ENCODE measurements around the gene NKD2. TPM values are rescaled to one million over a fixed set of nuclear protein-coding genes. Genes with fewer than 3 reads are reported as not detected.

The NKD2 gene
- total RNA-seq, 2 experiments from 2014 or later, result 0.38 TPM

DNA sequence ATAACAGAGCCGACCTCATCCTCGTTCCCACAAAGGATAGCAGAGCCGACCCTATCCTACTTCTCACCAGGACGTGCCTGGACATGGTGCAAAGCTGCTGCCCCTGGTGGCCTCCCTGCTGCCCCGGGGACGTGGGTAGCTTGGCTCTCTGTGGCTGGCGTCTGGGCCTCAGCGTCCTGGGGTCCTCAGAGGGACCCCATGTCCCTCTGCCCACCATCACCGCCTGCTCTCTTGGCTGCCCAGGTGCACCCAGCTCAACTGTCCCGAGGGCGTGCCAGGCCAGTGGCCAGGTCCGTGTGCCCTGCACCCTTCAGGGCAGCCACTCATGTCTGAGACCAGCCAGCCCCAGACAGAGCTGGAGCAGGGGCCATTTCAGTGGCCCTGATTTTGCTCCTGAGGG is 8.5 kb downstream of the NKD2 start:
- no peak overlapping the region for H3K4me3 ChIP-seq (ENCODE audit: low read depth, low read length, poor library complexity, severe bottlenecking)
- intact Hi-C loops (cut with micrococcal nuclease; ENCODE audit: unreplicated experiment), result no loop called here
- TF ChIP-seq, protein P1, sequence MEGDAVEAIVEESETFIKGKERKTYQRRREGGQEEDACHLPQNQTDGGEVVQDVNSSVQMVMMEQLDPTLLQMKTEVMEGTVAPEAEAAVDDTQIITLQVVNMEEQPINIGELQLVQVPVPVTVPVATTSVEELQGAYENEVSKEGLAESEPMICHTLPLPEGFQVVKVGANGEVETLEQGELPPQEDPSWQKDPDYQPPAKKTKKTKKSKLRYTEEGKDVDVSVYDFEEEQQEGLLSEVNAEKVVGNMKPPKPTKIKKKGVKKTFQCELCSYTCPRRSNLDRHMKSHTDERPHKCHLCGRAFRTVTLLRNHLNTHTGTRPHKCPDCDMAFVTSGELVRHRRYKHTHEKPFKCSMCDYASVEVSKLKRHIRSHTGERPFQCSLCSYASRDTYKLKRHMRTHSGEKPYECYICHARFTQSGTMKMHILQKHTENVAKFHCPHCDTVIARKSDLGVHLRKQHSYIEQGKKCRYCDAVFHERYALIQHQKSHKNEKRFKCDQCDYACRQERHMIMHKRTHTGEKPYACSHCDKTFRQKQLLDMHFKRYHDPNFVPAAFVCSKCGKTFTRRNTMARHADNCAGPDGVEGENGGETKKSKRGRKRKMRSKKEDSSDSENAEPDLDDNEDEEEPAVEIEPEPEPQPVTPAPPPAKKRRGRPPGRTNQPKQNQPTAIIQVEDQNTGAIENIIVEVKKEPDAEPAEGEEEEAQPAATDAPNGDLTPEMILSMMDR (conservative IDR thresholded peaks at IDR 0.05; ENCODE audit: low read length), result no peak
- TF ChIP-seq EZH2phosphoT487 (IDR thresholded peaks at IDR 0.05; ENCODE audit: borderline replicate concordance, low read depth, low read length), result no peak
- no peaks in the 10 kb centered on the region for H4K20me1 ChIP-seq (ENCODE audit: insufficient read depth, low read length)
- CTCF ChIA-PET (ENCODE audit: unreplicated experiment), result no interaction called here
- H2AFZ ChIP-seq (ENCODE audit: low read length), result no peak overlapping the region
- no peak for DNase-seq (ENCODE audit: low spot score)
- POLR2A ChIA-PET, result no interaction called here
- H3K4me2 ChIP-seq (ENCODE audit: low read length), result no peak overlapping the region
- no peak overlapping the region for H3K27ac ChIP-seq (ENCODE audit: low read depth, low read length, poor library complexity, severe bottlenecking)
- BruUV-seq (replicated peaks), result no TSS peak
- H3K9me2 ChIP-seq (ENCODE audit: insufficient read depth, low read length), result no peaks in the 10 kb centered on the region
- H3K79me2 ChIP-seq (ENCODE audit: insufficient read depth, low read depth, low read length), result no peaks in the 10 kb centered on the region
- H3K36me3 ChIP-seq (ENCODE audit: insufficient read depth, low read length), result no peaks in the 10 kb centered on the region
- no peaks in the 10 kb centered on the region for H3K9me3 ChIP-seq (ENCODE audit: low read length)
- H3K4me1 ChIP-seq (ENCODE audit: insufficient read depth, low read length, poor library complexity, severe bottlenecking), result no peaks in the 10 kb centered on the region

DNA sequence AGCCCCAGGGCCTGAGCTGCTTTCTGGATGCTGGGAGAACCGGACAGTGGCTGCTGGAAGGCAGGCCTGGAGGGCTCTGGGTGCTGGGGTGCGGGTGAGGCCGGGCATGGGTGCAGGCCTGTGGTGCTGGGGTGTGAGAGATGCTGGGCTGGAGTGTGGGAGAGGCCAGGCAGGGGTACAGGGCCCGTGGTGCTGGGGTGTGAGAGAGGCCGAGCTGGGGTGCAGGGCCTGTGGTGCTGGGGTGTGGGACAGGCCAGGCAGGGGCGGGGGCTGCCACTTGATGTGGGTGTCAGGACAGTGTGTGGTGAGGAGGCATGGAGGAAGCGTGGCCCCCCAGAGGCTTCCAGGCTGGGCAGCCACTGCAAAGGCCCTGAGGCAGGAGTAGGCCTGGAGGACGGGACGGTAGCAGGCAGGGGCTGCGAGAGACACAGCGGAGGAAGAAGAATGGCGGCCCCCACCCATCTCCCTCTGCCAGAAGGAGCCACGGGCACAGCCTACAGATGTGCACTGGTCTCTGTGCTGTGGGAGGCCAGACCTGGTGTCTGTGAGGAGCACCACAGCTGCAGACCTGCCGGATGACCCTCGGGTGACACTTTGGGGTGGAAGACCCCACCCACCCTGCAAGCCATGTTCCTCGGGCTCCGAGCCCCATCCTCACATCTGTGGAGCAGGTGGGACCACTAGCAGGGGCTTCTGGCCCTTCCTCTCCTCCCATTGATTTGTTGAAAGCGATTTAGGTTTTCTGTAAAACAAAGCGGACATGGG is 9.3 kb downstream of the NKD2 start:
- ChIA-PET CTCF (ENCODE audit: unreplicated experiment) (no interaction called here), POLR2A (no interaction called here)
- H3K9me3 ChIP-seq (ENCODE audit: low read length), result no peaks in the 10 kb centered on the region
- no peaks in the 10 kb centered on the region for H3K79me2 ChIP-seq (ENCODE audit: insufficient read depth, low read depth, low read length)
- H3K4me1 ChIP-seq (ENCODE audit: insufficient read depth, low read length, poor library complexity, severe bottlenecking), result no peaks in the 10 kb centered on the region
- no peaks in the 10 kb centered on the region for H4K20me1 ChIP-seq (ENCODE audit: insufficient read depth, low read length)
- no peak overlapping the region for H2AFZ ChIP-seq (ENCODE audit: low read length)
- H3K36me3 ChIP-seq (ENCODE audit: insufficient read depth, low read length), result no peaks in the 10 kb centered on the region
- DNase-seq (ENCODE audit: low spot score), result no peak
- H3K9me2 ChIP-seq (ENCODE audit: insufficient read depth, low read length), result no peaks in the 10 kb centered on the region
- no TSS peak for BruUV-seq (replicated peaks)
- no peak overlapping the region for H3K4me3 ChIP-seq (ENCODE audit: low read depth, low read length, poor library complexity, severe bottlenecking)
- TF ChIP-seq EZH2phosphoT487 (IDR thresholded peaks at IDR 0.05; ENCODE audit: borderline replicate concordance, low read depth, low read length), result no peak
- TF ChIP-seq, protein P1 (conservative IDR thresholded peaks at IDR 0.05; ENCODE audit: low read length), result no peak
- intact Hi-C loops (cut with micrococcal nuclease; ENCODE audit: unreplicated experiment), result no loop called here
- no peak overlapping the region for H3K27ac ChIP-seq (ENCODE audit: low read depth, low read length, poor library complexity, severe bottlenecking)
- no peak overlapping the region for H3K4me2 ChIP-seq (ENCODE audit: low read length)

DNA sequence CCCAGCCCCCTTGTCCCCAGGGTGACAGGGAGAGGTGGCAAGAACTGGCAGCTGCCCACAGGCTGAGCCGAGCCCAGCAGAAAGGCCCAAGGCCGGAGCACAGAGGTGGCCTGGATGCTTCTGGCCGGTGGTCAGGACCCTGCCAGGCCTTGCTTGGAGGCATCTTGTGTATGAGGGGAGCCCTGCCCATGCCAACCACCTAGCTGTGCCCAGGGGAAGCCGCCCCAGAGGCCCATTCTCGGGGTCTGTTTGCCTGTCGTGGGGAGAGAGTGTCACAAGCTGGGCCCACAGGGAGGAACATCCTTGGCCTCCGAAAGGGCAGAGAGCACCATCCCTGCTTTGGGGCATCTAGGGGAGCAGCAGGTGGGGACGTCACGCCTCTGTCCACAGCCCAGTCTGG is 10.0 kb downstream of the NKD2 start:
- H4K20me1 ChIP-seq (ENCODE audit: insufficient read depth, low read length), result no peaks in the 10 kb centered on the region
- H3K27ac ChIP-seq (ENCODE audit: low read depth, low read length, poor library complexity, severe bottlenecking), result no peak overlapping the region
- H3K4me2 ChIP-seq (ENCODE audit: low read length), result no peak overlapping the region
- ChIA-PET POLR2A (no interaction called here), CTCF (ENCODE audit: unreplicated experiment) (no interaction called here)
- H3K9me3 ChIP-seq (ENCODE audit: low read length), result no peaks in the 10 kb centered on the region
- no peaks in the 10 kb centered on the region for H3K79me2 ChIP-seq (ENCODE audit: insufficient read depth, low read depth, low read length)
- H2AFZ ChIP-seq (ENCODE audit: low read length), result no peak overlapping the region
- no peak for TF ChIP-seq EZH2phosphoT487 (IDR thresholded peaks at IDR 0.05; ENCODE audit: borderline replicate concordance, low read depth, low read length)
- TF ChIP-seq, protein P1 (conservative IDR thresholded peaks at IDR 0.05; ENCODE audit: low read length), result no peak
- no peaks in the 10 kb centered on the region for H3K9me2 ChIP-seq (ENCODE audit: insufficient read depth, low read length)
- H3K36me3 ChIP-seq (ENCODE audit: insufficient read depth, low read length), result no peaks in the 10 kb centered on the region
- no peak overlapping the region for H3K4me3 ChIP-seq (ENCODE audit: low read depth, low read length, poor library complexity, severe bottlenecking)
- BruUV-seq (replicated peaks), result no TSS peak
- intact Hi-C loops (cut with micrococcal nuclease; ENCODE audit: unreplicated experiment), result no loop called here
- no peak for DNase-seq (ENCODE audit: low spot score)
- H3K4me1 ChIP-seq (ENCODE audit: insufficient read depth, low read length, poor library complexity, severe bottlenecking), result no peaks in the 10 kb centered on the region

Data from OCI-LY7 (cell line).